Panc1 (cell line): Measurements from ENCODE around the gene SURF2.

Source experiments
- POLR2AphosphoS5 ChIP-seq: IDR thresholded peaks from 2 replicates; pipeline ENCODE4 v1.6.1; 2012; ENCODE audit warnings: mild to moderate bottlenecking, low read depth, low read length, moderate library complexity
- TCF7L2 ChIP-seq: IDR thresholded peaks from 2 replicates; pipeline ENCODE4 v1.6.1; 2011; ENCODE audit warnings: mild to moderate bottlenecking, low read depth, low read length, inconsistent platforms

DNA sequence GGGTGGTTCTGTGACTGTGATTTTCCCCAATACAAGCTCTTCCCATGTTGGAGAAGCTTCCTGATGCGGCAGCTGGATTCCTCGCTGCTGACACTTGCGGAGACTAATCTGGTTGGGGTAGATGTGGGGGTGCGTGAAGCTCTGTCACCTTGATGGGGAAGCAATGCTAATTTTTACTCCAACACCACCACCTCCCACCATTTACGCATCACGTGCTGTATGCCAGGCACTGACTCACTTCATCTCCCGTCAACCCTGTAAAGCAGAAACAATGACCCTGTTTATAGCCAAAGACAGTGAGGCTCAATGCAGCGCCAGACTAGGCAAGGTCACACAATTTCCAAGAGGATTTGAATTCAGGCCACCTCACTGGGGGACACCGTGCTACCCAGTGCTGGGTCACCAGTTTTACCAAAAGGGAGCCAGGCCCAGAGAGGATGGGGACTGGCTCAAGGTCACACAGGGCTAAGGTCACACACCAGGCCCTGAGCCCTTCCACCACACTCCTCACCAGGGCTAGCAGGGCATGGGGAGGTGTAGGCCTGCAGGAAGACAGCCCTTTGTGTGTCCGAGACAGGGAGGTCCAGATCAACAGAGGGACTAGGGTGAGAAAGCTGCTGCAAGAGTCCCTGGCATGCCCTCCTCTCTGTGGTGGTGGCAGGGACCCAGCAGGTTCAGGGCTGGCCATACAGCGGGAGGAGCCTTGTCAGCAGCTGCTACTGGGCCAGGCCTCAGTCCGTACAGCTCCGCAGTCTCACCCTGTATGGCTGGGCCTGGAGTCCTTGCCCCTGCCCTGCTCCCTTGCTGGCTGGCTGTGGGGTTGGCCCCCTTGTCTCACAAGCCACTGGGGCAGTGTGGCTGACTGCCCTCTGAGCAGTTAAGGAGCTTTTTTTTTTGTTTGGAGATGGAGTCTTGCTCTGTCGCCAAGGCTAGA lies 23.1 kb downstream of the SURF2 start:
- TF ChIP-seq POLR2AphosphoS5 = no peak
- TF ChIP-seq TCF7L2 = no peak
